GM19043 (cell line): ENCODE measurements around the gene UBE2D1.
"Not testable (repeated sequence)": the region's sequence is repeated elsewhere in the genome, so short reads cannot be mapped to it uniquely, and the experiment has no call there.

Source experiments
- ATAC-seq: cut with Tn5 transposase; IDR thresholded peaks from one replicate; pipeline ENCODE4 v1.9.1; 2021; ENCODE audit warnings: low read depth; ENCODE audit not compliant: unreplicated experiment

UBE2D1 gene

GRCh38 chr10:58372607-58373441 is 38.0 kb downstream of the UBE2D1 start:
- no peak for ATAC-seq

- no peak for ATAC-seq
Observed at GRCh38 chr10:58373442-58373827, 38.6 kb downstream of the UBE2D1 start.

GRCh38 chr10:58382489-58382995 is 47.7 kb downstream of the UBE2D1 start:
- no peak for ATAC-seq

GRCh38 chr10:58384095-58384494 is 49.3 kb downstream of the UBE2D1 start:
- peak; percentile 49 for ATAC-seq

GRCh38 chr10:58384544-58384998 is 49.8 kb downstream of the UBE2D1 start:
- ATAC-seq: no peak

- peak; percentile 83 for ATAC-seq
Observed at GRCh38 chr10:58384999-58385783, 50.4 kb downstream of the UBE2D1 start, which contains the start of gene TFAM. Gene TFAM, plus strand, starts transcription at chr10:58385410. Its CDS starts 138 bp downstream, at chr10:58385548.

- ATAC-seq: peak; percentile 7
Observed at GRCh38 chr10:58385784-58386112, 50.9 kb downstream of the UBE2D1 start.

- no peak for ATAC-seq
Observed at GRCh38 chr10:58389024-58389423, 54.2 kb downstream of the UBE2D1 start.

GRCh38 chr10:58393317-58393716 is 58.5 kb downstream of the UBE2D1 start:
- ATAC-seq: no peak

GRCh38 chr10:58394471-58394870 is 59.7 kb downstream of the UBE2D1 start:
- no peak for ATAC-seq

- ATAC-seq: no peak
Observed at GRCh38 chr10:58396057-58396456, 61.3 kb downstream of the UBE2D1 start.

GRCh38 chr10:58397830-58398229 is 63.0 kb downstream of the UBE2D1 start:
- no peak for ATAC-seq

GRCh38 chr10:58399410-58399809 is 64.6 kb downstream of the UBE2D1 start:
- ATAC-seq: no peak

- ATAC-seq: no peak
Observed at GRCh38 chr10:58400609-58401008, 65.8 kb downstream of the UBE2D1 start.

GRCh38 chr10:58404001-58404400 is 69.2 kb downstream of the UBE2D1 start:
- no peak for ATAC-seq

GRCh38 chr10:58409956-58410610 is 75.3 kb downstream of the UBE2D1 start:
- no peak for ATAC-seq

- no peak for ATAC-seq
Observed at GRCh38 chr10:58412502-58412961, 77.7 kb downstream of the UBE2D1 start.

- ATAC-seq: no peak
Observed at GRCh38 chr10:58414270-58415041, 79.7 kb downstream of the UBE2D1 start.

- ATAC-seq: no peak
Observed at GRCh38 chr10:58415757-58416156, 81.0 kb downstream of the UBE2D1 start.

- not testable (repeated sequence) for ATAC-seq
Observed at GRCh38 chr10:58417902-58418301, 83.1 kb downstream of the UBE2D1 start.
